ENCODE data around the gene SDK2. TPM values are rescaled to one million over a fixed set of nuclear protein-coding genes. Genes with fewer than 3 reads are reported as not detected.

Gene SDK2
- polyA plus RNA-seq, 1 donor from 2014 or later: 3.3 TPM

- H3K36me3 Mint-ChIP-seq: peaks cover 2% of the 10 kb centered on the region
- H3K27me3 Mint-ChIP-seq: no peaks in the 10 kb centered on the region
- H3K9me3 Mint-ChIP-seq: no peaks in the 10 kb centered on the region
- H3K4me1 Mint-ChIP-seq: peaks cover 0 to 6% (median 2%) of the 10 kb centered on the region in 3 donors
- H3K4me3 Mint-ChIP-seq: no peak overlapping the region
- H3K27ac Mint-ChIP-seq: no peak overlapping the region
Measured at GRCh38 chr17:73511719-73512115, 132.5 kb downstream of the SDK2 start.

GRCh38 chr17:73510981-73511718 lies 133.1 kb downstream of the SDK2 start:
- no peak overlapping the region for H3K27ac Mint-ChIP-seq
- peaks cover 2% of the 10 kb centered on the region for H3K36me3 Mint-ChIP-seq
- no peaks in the 10 kb centered on the region for H3K27me3 Mint-ChIP-seq
- H3K9me3 Mint-ChIP-seq: no peaks in the 10 kb centered on the region
- peaks cover 0 to 6% (median 2%) of the 10 kb centered on the region in 3 donors for H3K4me1 Mint-ChIP-seq
- H3K4me3 Mint-ChIP-seq: no peak overlapping the region

- no peaks in the 10 kb centered on the region for H3K27me3 Mint-ChIP-seq
- peak overlapping the region in 1 of 3 donors; percentile 14 for H3K27ac Mint-ChIP-seq
- H3K4me1 Mint-ChIP-seq: peaks cover 2 to 6% (median 5%) of the 10 kb centered on the region in 3 donors
- H3K36me3 Mint-ChIP-seq: peaks cover 4% of the 10 kb centered on the region
- H3K9me3 Mint-ChIP-seq: no peaks in the 10 kb centered on the region
- no peak overlapping the region for H3K4me3 Mint-ChIP-seq
Measured at GRCh38 chr17:73508931-73509605, 135.2 kb downstream of the SDK2 start.

GRCh38 chr17:73508057-73508930 lies 136.0 kb downstream of the SDK2 start:
- no peaks in the 10 kb centered on the region for H3K9me3 Mint-ChIP-seq
- peak overlapping the region in 1 of 3 donors; percentile 14 for H3K27ac Mint-ChIP-seq
- no peak overlapping the region for H3K4me3 Mint-ChIP-seq
- H3K36me3 Mint-ChIP-seq: peaks cover 6% of the 10 kb centered on the region
- H3K4me1 Mint-ChIP-seq: peaks cover 2 to 6% (median 5%) of the 10 kb centered on the region in 3 donors
- H3K27me3 Mint-ChIP-seq: no peaks in the 10 kb centered on the region

- H3K36me3 Mint-ChIP-seq: peaks cover 5% of the 10 kb centered on the region
- H3K27me3 Mint-ChIP-seq: no peaks in the 10 kb centered on the region
- H3K4me1 Mint-ChIP-seq: peaks cover 1 to 5% (median 4%) of the 10 kb centered on the region in 3 donors
- H3K27ac Mint-ChIP-seq: peak overlapping the region in 1 of 3 donors; percentile 10
- no peaks in the 10 kb centered on the region for H3K9me3 Mint-ChIP-seq
- no peak overlapping the region for H3K4me3 Mint-ChIP-seq
Measured at GRCh38 chr17:73506470-73507435, 137.5 kb downstream of the SDK2 start.

GRCh38 chr17:73503560-73503959 lies 140.7 kb downstream of the SDK2 start:
- Mint-ChIP-seq H3K9me3 (no peaks in the 10 kb centered on the region), H3K4me3 (no peak overlapping the region), H3K27ac (no peak overlapping the region), H3K36me3 (peaks cover 7% of the 10 kb centered on the region), H3K4me1 (peaks cover 0 to 5% (median 0%) of the 10 kb centered on the region in 3 donors), H3K27me3 (no peaks in the 10 kb centered on the region)

- H3K4me3 Mint-ChIP-seq: no peak overlapping the region
- H3K27me3 Mint-ChIP-seq: no peaks in the 10 kb centered on the region
- H3K4me1 Mint-ChIP-seq: peaks cover 0 to 5% (median 2%) of the 10 kb centered on the region in 3 donors
- peaks cover 12% of the 10 kb centered on the region for H3K36me3 Mint-ChIP-seq
- no peaks in the 10 kb centered on the region for H3K9me3 Mint-ChIP-seq
- no peak overlapping the region for H3K27ac Mint-ChIP-seq
Measured at GRCh38 chr17:73500414-73500999, 143.7 kb downstream of the SDK2 start.

- H3K36me3 Mint-ChIP-seq: peaks cover 11% of the 10 kb centered on the region
- peaks cover 0 to 2% (median 2%) of the 10 kb centered on the region in 3 donors for H3K4me1 Mint-ChIP-seq
- H3K4me3 Mint-ChIP-seq: no peak overlapping the region
- H3K9me3 Mint-ChIP-seq: no peaks in the 10 kb centered on the region
- no peak overlapping the region for H3K27ac Mint-ChIP-seq
- H3K27me3 Mint-ChIP-seq: no peaks in the 10 kb centered on the region
Measured at GRCh38 chr17:73498886-73499554, 145.2 kb downstream of the SDK2 start.

- Mint-ChIP-seq H3K36me3 (peaks cover 8% of the 10 kb centered on the region), H3K9me3 (no peaks in the 10 kb centered on the region), H3K4me1 (peaks cover 0 to 5% (median 2%) of the 10 kb centered on the region in 3 donors), H3K4me3 (no peak overlapping the region), H3K27ac (no peak overlapping the region), H3K27me3 (no peaks in the 10 kb centered on the region)
Measured at GRCh38 chr17:73498176-73498575, 146.1 kb downstream of the SDK2 start.

- peak overlapping the region in 1 of 3 donors; percentile 2 for H3K27ac Mint-ChIP-seq
Measured at GRCh38 chr17:73497721-73498120, 146.5 kb downstream of the SDK2 start.

GRCh38 chr17:73496232-73496631 lies 148.0 kb downstream of the SDK2 start:
- H3K9me3 Mint-ChIP-seq: no peaks in the 10 kb centered on the region
- H3K4me1 Mint-ChIP-seq: peaks cover 0 to 7% (median 3%) of the 10 kb centered on the region in 3 donors
- H3K4me3 Mint-ChIP-seq: no peak overlapping the region
- no peaks in the 10 kb centered on the region for H3K27me3 Mint-ChIP-seq
- no peak overlapping the region for H3K27ac Mint-ChIP-seq
- peaks cover 8% of the 10 kb centered on the region for H3K36me3 Mint-ChIP-seq

More at GRCh38 chr17:73497721-73498120, 146.5 kb downstream of the SDK2 start:
- peaks cover 0 to 7% (median 2%) of the 10 kb centered on the region in 3 donors for H3K4me1 Mint-ChIP-seq
- no peak overlapping the region for H3K4me3 Mint-ChIP-seq
- H3K36me3 Mint-ChIP-seq: peaks cover 8% of the 10 kb centered on the region
- H3K9me3 Mint-ChIP-seq: no peaks in the 10 kb centered on the region
- no peaks in the 10 kb centered on the region for H3K27me3 Mint-ChIP-seq

GRCh38 chr17:73495641-73496040 lies 148.6 kb downstream of the SDK2 start:
- Mint-ChIP-seq H3K4me3 (peak overlapping the region in 1 of 4 donors; percentile 14), H3K27me3 (no peaks in the 10 kb centered on the region), H3K27ac (no peak overlapping the region), H3K36me3 (peaks cover 6% of the 10 kb centered on the region), H3K9me3 (no peaks in the 10 kb centered on the region), H3K4me1 (peaks cover 0 to 7% (median 3%) of the 10 kb centered on the region in 3 donors)

- Mint-ChIP-seq H3K4me3 (no peak overlapping the region), H3K36me3 (peaks cover 6% of the 10 kb centered on the region), H3K27me3 (no peaks in the 10 kb centered on the region), H3K27ac (no peak overlapping the region), H3K4me1 (peaks cover 0 to 7% (median 3%) of the 10 kb centered on the region in 3 donors), H3K9me3 (no peaks in the 10 kb centered on the region)
Measured at GRCh38 chr17:73494950-73495349, 149.3 kb downstream of the SDK2 start.
